SU-DHL-6 (cell line): ENCODE measurements around the gene KPTN.

Experiments used
- H2AFZ ChIP-seq: fragments of 200-600 bp; sonication (generic); 2 replicates; pipeline ENCODE4 v1.6.1; 2014; ENCODE audit warnings: low read depth, mild to moderate bottlenecking, moderate library complexity, mixed read lengths, antibody characterized with exemption, low read length; ENCODE audit not compliant: severe bottlenecking
- H3F3A ChIP-seq: fragments of 200-600 bp; shearing (Covaris generic); 2 replicates; pipeline ENCODE4 v1.6.0; 2016; ENCODE audit warnings: antibody characterized with exemption, mild to moderate bottlenecking; ENCODE audit not compliant: insufficient read depth
- H3K27ac ChIP-seq: fragments of 200-600 bp; sonication (generic); 2 replicates; pipeline ENCODE4 v1.5.1; 2016; ENCODE audit warnings: low read depth, mild to moderate bottlenecking, low read length, moderate library complexity, mixed read lengths
- H3K27me3 ChIP-seq: fragments of 200-600 bp; sonication (generic), shearing (Covaris generic); 2 replicates; pipeline ENCODE4 v1.6.0; 2014; ENCODE audit warnings: mild to moderate bottlenecking, low read length
- H3K36me3 ChIP-seq: fragments of 200-600 bp; sonication (generic); 2 replicates; pipeline ENCODE4 v1.6.1; 2014; ENCODE audit warnings: mild to moderate bottlenecking, low read length, mixed read lengths
- H3K4me2 ChIP-seq: fragments of 300-600, 200-600 bp; shearing (Covaris generic), sonication (generic); 2 replicates; pipeline ENCODE4 v1.6.0; 2014; ENCODE audit warnings: low read length, low read depth, mild to moderate bottlenecking; ENCODE audit not compliant: poor library complexity, severe bottlenecking
- H3K4me3 ChIP-seq: fragments of 200-600 bp; sonication (generic); 2 replicates; pipeline ENCODE4 v1.5.1; 2014; ENCODE audit warnings: antibody characterized with exemption, low read length, mild to moderate bottlenecking, mixed read lengths; ENCODE audit not compliant: insufficient read depth, poor library complexity, severe bottlenecking
- H3K79me2 ChIP-seq: fragments of 200-600 bp; sonication (generic); 2 replicates; pipeline ENCODE4 v1.6.1; 2014; ENCODE audit warnings: mild to moderate bottlenecking, low read length, moderate library complexity; ENCODE audit not compliant: insufficient read depth
- H3K9ac ChIP-seq: fragments of 200-600 bp; sonication (generic); 2 replicates; pipeline ENCODE4 v1.7.0; 2014; ENCODE audit warnings: mild to moderate bottlenecking, low read length
- H3K9me2 ChIP-seq: fragments of 200-600 bp; sonication (generic); replicated peaks from 2 replicates; pipeline ENCODE4 v1.6.1; 2014; ENCODE audit warnings: low read length; ENCODE audit not compliant: insufficient read depth
- H3K9me3 ChIP-seq: fragments of 200-600 bp; sonication (generic); 2 replicates; pipeline ENCODE4 v1.6.1; 2014; ENCODE audit warnings: low read length, mixed read lengths; ENCODE audit not compliant: insufficient read depth
- H4K20me1 ChIP-seq: fragments of 200-600 bp; sonication (generic); 2 replicates; pipeline ENCODE4 v1.6.1; 2014; ENCODE audit warnings: low read depth, mild to moderate bottlenecking, antibody characterized with exemption, low read length, moderate library complexity, mixed read lengths
- CTCF ChIP-seq: fragments of 200-600 bp; sonication (generic); IDR thresholded peaks from one replicate; pipeline ENCODE4 v1.5.1; 2017; ENCODE audit warnings: antibody characterized with exemption, mild to moderate bottlenecking, low read length, moderate library complexity; ENCODE audit not compliant: insufficient read depth, poor library complexity, severe bottlenecking
- EZH2phosphoT487 ChIP-seq: fragments of 200-600 bp; sonication (generic), shearing (Covaris generic); conservative IDR thresholded peaks from 2 replicates; pipeline ENCODE4 v1.6.1; 2018; ENCODE audit warnings: mild to moderate bottlenecking, antibody characterized with exemption, low read length, moderate library complexity, mixed read lengths

Gene KPTN

GRCh38 chr19:47512183-47512947 is 28.3 kb upstream of the KPTN start:
- no peak overlapping the region for H3K4me3 ChIP-seq
- H3K79me2 ChIP-seq = peaks cover 68% of the 10 kb centered on the region
- no peak overlapping the region for H3K9ac ChIP-seq
- H3K36me3 ChIP-seq = no peaks in the 10 kb centered on the region
- H4K20me1 ChIP-seq = no peaks in the 10 kb centered on the region
- H3F3A ChIP-seq = 0 out of 2 replicates have a peak, but pooled peaks cover under 1% of the 10 kb centered on the region
- no peaks in the 10 kb centered on the region for H3K9me2 ChIP-seq
- H3K27me3 ChIP-seq = no peaks in the 10 kb centered on the region
- H2AFZ ChIP-seq = no peak overlapping the region
- no peak overlapping the region for H3K4me2 ChIP-seq
- no peaks in the 10 kb centered on the region for H3K9me3 ChIP-seq
- H3K27ac ChIP-seq = no peak overlapping the region
- no peak for TF ChIP-seq CTCF

- Histone ChIP-seq H3K9me3 (no peaks in the 10 kb centered on the region), H3K4me2 (no peak overlapping the region), H3K9ac (no peak overlapping the region), H3K79me2 (peaks cover 69% of the 10 kb centered on the region), H3K9me2 (no peaks in the 10 kb centered on the region), H3K27me3 (no peaks in the 10 kb centered on the region), H4K20me1 (no peaks in the 10 kb centered on the region), H2AFZ (no peak overlapping the region), H3F3A (no peaks in the 10 kb centered on the region), H3K27ac (no peak overlapping the region), H3K36me3 (no peaks in the 10 kb centered on the region), H3K4me3 (no peak overlapping the region)
- no peak for TF ChIP-seq EZH2phosphoT487
- no peak for TF ChIP-seq CTCF
These were observed 27.7 kb upstream of the KPTN start for GRCh38 chr19:47511681-47512080.

GRCh38 chr19:47511128-47511517 is 27.1 kb upstream of the KPTN start:
- H3K4me3 ChIP-seq = no peak overlapping the region
- no peak overlapping the region for H3K4me2 ChIP-seq
- H2AFZ ChIP-seq = no peak overlapping the region
- no peaks in the 10 kb centered on the region for H3K27me3 ChIP-seq
- H3K9me3 ChIP-seq = no peaks in the 10 kb centered on the region
- no peak overlapping the region for H3K9ac ChIP-seq
- H3K27ac ChIP-seq = no peak overlapping the region
- H3K36me3 ChIP-seq = no peaks in the 10 kb centered on the region
- H3F3A ChIP-seq = no peaks in the 10 kb centered on the region
- H3K9me2 ChIP-seq = no peaks in the 10 kb centered on the region
- peaks cover 72% of the 10 kb centered on the region for H3K79me2 ChIP-seq
- TF ChIP-seq EZH2phosphoT487 (no peak), CTCF (no peak)
- H4K20me1 ChIP-seq = no peaks in the 10 kb centered on the region
